ENCODE measurements around the gene PTPRO. TPM values are rescaled to one million over a fixed set of nuclear protein-coding genes. Genes with fewer than 3 reads are reported as not detected.

PTPRO gene
- total RNA-seq, 2 experiments from 2014 or later: 1.1 to 2.6 TPM

- DNase-seq (no peak), ATAC-seq (no peak)
- ChIA-PET POLR2A (no interaction called here), CTCF (interaction anchor here (0.7 to 1.5 kb wide), 2 partner anchors 9 to 13 kb away, joined by 3 read pairs; no protein-coding TSS in a partner anchor)
- H3K4me1 Mint-ChIP-seq (ENCODE audit: low read depth): no peaks in the 10 kb centered on the region
- no peak overlapping the region for H3K27ac Mint-ChIP-seq
- no peaks in the 10 kb centered on the region for H3K27me3 Mint-ChIP-seq (ENCODE audit: low read depth)
- H3K4me3 Mint-ChIP-seq: no peak overlapping the region
- H3K9me3 Mint-ChIP-seq (ENCODE audit: insufficient read depth): no peaks in the 10 kb centered on the region
- H3K36me3 Mint-ChIP-seq (ENCODE audit: low read depth): no peaks in the 10 kb centered on the region
Measured at GRCh38 chr12:15597125-15597830, 275.0 kb downstream of the PTPRO start.

GRCh38 chr12:15599266-15600037 is 277.1 kb downstream of the PTPRO start:
- no peaks in the 10 kb centered on the region for H3K9me3 Mint-ChIP-seq (ENCODE audit: insufficient read depth)
- H3K4me3 Mint-ChIP-seq: no peak overlapping the region
- no peak for ATAC-seq
- CTCF ChIA-PET: interaction anchor here (1.0 to 1.2 kb wide), 2 partner anchors 66 to 257 kb away, joined by 3 read pairs; no protein-coding TSS in a partner anchor
- H3K36me3 Mint-ChIP-seq (ENCODE audit: low read depth): no peaks in the 10 kb centered on the region
- H3K4me1 Mint-ChIP-seq (ENCODE audit: low read depth): no peaks in the 10 kb centered on the region
- H3K27ac Mint-ChIP-seq: no peak overlapping the region
- no peaks in the 10 kb centered on the region for H3K27me3 Mint-ChIP-seq (ENCODE audit: low read depth)
- no peak for DNase-seq
- POLR2A ChIA-PET: no interaction called here

GRCh38 chr12:15600223-15600935 is 278.1 kb downstream of the PTPRO start:
- ChIA-PET CTCF (no interaction called here), POLR2A (no interaction called here)
- Mint-ChIP-seq H3K9me3 (ENCODE audit: insufficient read depth) (no peaks in the 10 kb centered on the region), H3K27ac (no peak overlapping the region), H3K36me3 (ENCODE audit: low read depth) (no peaks in the 10 kb centered on the region), H3K27me3 (ENCODE audit: low read depth) (no peaks in the 10 kb centered on the region), H3K4me3 (no peak overlapping the region), H3K4me1 (ENCODE audit: low read depth) (no peaks in the 10 kb centered on the region)
- DNase-seq (no peak), ATAC-seq (no peak)

GRCh38 chr12:15601210-15601800 is 279.0 kb downstream of the PTPRO start:
- H3K27me3 Mint-ChIP-seq (ENCODE audit: low read depth): no peaks in the 10 kb centered on the region
- H3K27ac Mint-ChIP-seq: no peak overlapping the region
- DNase-seq (no peak), ATAC-seq (no peak)
- H3K4me1 Mint-ChIP-seq (ENCODE audit: low read depth): no peaks in the 10 kb centered on the region
- no peaks in the 10 kb centered on the region for H3K36me3 Mint-ChIP-seq (ENCODE audit: low read depth)
- ChIA-PET POLR2A (no interaction called here), CTCF (no interaction called here)
- no peaks in the 10 kb centered on the region for H3K9me3 Mint-ChIP-seq (ENCODE audit: insufficient read depth)
- H3K4me3 Mint-ChIP-seq: no peak overlapping the region

- Mint-ChIP-seq H3K36me3 (ENCODE audit: low read depth) (no peaks in the 10 kb centered on the region), H3K4me1 (ENCODE audit: low read depth) (no peaks in the 10 kb centered on the region), H3K4me3 (no peak overlapping the region), H3K27ac (no peak overlapping the region), H3K9me3 (ENCODE audit: insufficient read depth) (no peaks in the 10 kb centered on the region), H3K27me3 (ENCODE audit: low read depth) (no peaks in the 10 kb centered on the region)
- DNase-seq (no peak), ATAC-seq (no peak)
- POLR2A ChIA-PET: no interaction called here
- CTCF ChIA-PET: no interaction called here
Measured at GRCh38 chr12:15602051-15602672, 279.9 kb downstream of the PTPRO start.

GRCh38 chr12:15603474-15604085 is 281.3 kb downstream of the PTPRO start:
- Mint-ChIP-seq H3K4me1 (ENCODE audit: low read depth) (no peaks in the 10 kb centered on the region), H3K9me3 (ENCODE audit: insufficient read depth) (no peaks in the 10 kb centered on the region), H3K27me3 (ENCODE audit: low read depth) (peaks cover 2% of the 10 kb centered on the region), H3K27ac (no peak overlapping the region), H3K4me3 (no peak overlapping the region), H3K36me3 (ENCODE audit: low read depth) (no peaks in the 10 kb centered on the region)
- no peak for ATAC-seq
- CTCF ChIA-PET: interaction anchor here (1.3 kb wide), 1 partner anchor 19 kb away, joined by 3 read pairs; no protein-coding TSS in a partner anchor
- POLR2A ChIA-PET: interaction anchor here (0.6 kb wide), 1 partner anchor 266 kb away, joined by 3 read pairs; no protein-coding TSS in a partner anchor
- no peak for DNase-seq

- Mint-ChIP-seq H3K27me3 (ENCODE audit: low read depth) (peaks cover 2% of the 10 kb centered on the region), H3K4me1 (ENCODE audit: low read depth) (no peaks in the 10 kb centered on the region), H3K9me3 (ENCODE audit: insufficient read depth) (no peaks in the 10 kb centered on the region), H3K4me3 (no peak overlapping the region), H3K36me3 (ENCODE audit: low read depth) (no peaks in the 10 kb centered on the region), H3K27ac (no peak overlapping the region)
- POLR2A ChIA-PET: no interaction called here
- CTCF ChIA-PET: interaction anchor here (1.0 to 1.3 kb wide), 2 partner anchors 16 to 21 kb away, joined by 5 to 6 read pairs; no protein-coding TSS in a partner anchor
- DNase-seq (no peak), ATAC-seq (no peak)
Measured at GRCh38 chr12:15605881-15606590, 283.7 kb downstream of the PTPRO start.

GRCh38 chr12:15608406-15608805 is 286.1 kb downstream of the PTPRO start:
- Mint-ChIP-seq H3K36me3 (ENCODE audit: low read depth) (no peaks in the 10 kb centered on the region), H3K27ac (no peak overlapping the region), H3K9me3 (ENCODE audit: insufficient read depth) (no peaks in the 10 kb centered on the region), H3K27me3 (ENCODE audit: low read depth) (peaks cover 5% of the 10 kb centered on the region), H3K4me3 (no peak overlapping the region), H3K4me1 (ENCODE audit: low read depth) (no peaks in the 10 kb centered on the region)
- DNase-seq: no peak
- ChIA-PET POLR2A (no interaction called here), CTCF (interaction anchor here (0.9 to 1.2 kb wide), 2 partner anchors 76 to 83 kb away, joined by 3 read pairs; no protein-coding TSS in a partner anchor)
- no peak for ATAC-seq

- Mint-ChIP-seq H3K9me3 (ENCODE audit: insufficient read depth) (no peaks in the 10 kb centered on the region), H3K36me3 (ENCODE audit: low read depth) (no peaks in the 10 kb centered on the region), H3K27me3 (ENCODE audit: low read depth) (peaks cover 6% of the 10 kb centered on the region), H3K27ac (no peak overlapping the region), H3K4me1 (ENCODE audit: low read depth) (no peaks in the 10 kb centered on the region), H3K4me3 (no peak overlapping the region)
- ChIA-PET CTCF (interaction anchor here (1.2 kb wide), 1 partner anchor 83 kb away, joined by 3 read pairs; no protein-coding TSS in a partner anchor), POLR2A (no interaction called here)
- no peak for ATAC-seq
- no peak for DNase-seq
Measured at GRCh38 chr12:15608941-15609340, 286.6 kb downstream of the PTPRO start.

GRCh38 chr12:15613981-15614380 is 291.7 kb downstream of the PTPRO start:
- CTCF ChIA-PET: no interaction called here
- no peaks in the 10 kb centered on the region for H3K36me3 Mint-ChIP-seq (ENCODE audit: low read depth)
- no peaks in the 10 kb centered on the region for H3K4me1 Mint-ChIP-seq (ENCODE audit: low read depth)
- ATAC-seq: no peak
- POLR2A ChIA-PET: no interaction called here
- peaks cover 4% of the 10 kb centered on the region for H3K9me3 Mint-ChIP-seq (ENCODE audit: insufficient read depth)
- peaks cover 17% of the 10 kb centered on the region for H3K27me3 Mint-ChIP-seq (ENCODE audit: low read depth)
- H3K27ac Mint-ChIP-seq: no peak overlapping the region
- no peak for DNase-seq
- H3K4me3 Mint-ChIP-seq: no peak overlapping the region
